ENCODE measurements around the gene CENPB. TPM values are rescaled to one million over a fixed set of nuclear protein-coding genes. Genes with fewer than 3 reads are reported as not detected.
A peak's percentile ranks its signal among the peaks of the same experiment; 100 is the strongest.

The CENPB gene
- total RNA-seq, 3 donors from 2014 or later: 71.7 to 114 (median 75.0) TPM

- H3K4me3 ChIP-seq: peak overlapping the region; percentile 30
- DNase-seq (peak in 2 of 3 donors; percentile 55 to 68), ATAC-seq (peak; percentile 1)
- no peaks in the 10 kb centered on the region for H3K9me3 ChIP-seq
- no peak for TF ChIP-seq CTCF (IDR thresholded peaks at IDR 0.05)
- peaks cover 44% of the 10 kb centered on the region for H3K4me1 ChIP-seq (ENCODE audit: low read depth)
- no peaks in the 10 kb centered on the region for H3K36me3 ChIP-seq (ENCODE audit: low read depth)
- intact Hi-C loops (cut with DNase I, micrococcal nuclease): no loop called here
Observed at GRCh38 chr20:3785240-3786125, 1.1 kb downstream of the CENPB start.

- Histone ChIP-seq H3K9me3 (no peaks in the 10 kb centered on the region), H3K4me3 (no peak overlapping the region), H3K4me1 (ENCODE audit: low read depth) (peaks cover 44% of the 10 kb centered on the region), H3K36me3 (ENCODE audit: low read depth) (no peaks in the 10 kb centered on the region)
- ATAC-seq (no peak), DNase-seq (no peak)
- no peak for TF ChIP-seq CTCF (IDR thresholded peaks at IDR 0.05)
- intact Hi-C loops (cut with DNase I, micrococcal nuclease): no loop called here
Observed at GRCh38 chr20:3784863-3785239, 1.7 kb downstream of the CENPB start.

- Histone ChIP-seq H3K4me3 (no peak overlapping the region), H3K4me1 (ENCODE audit: low read depth) (peaks cover 44% of the 10 kb centered on the region)
- intact Hi-C loops (cut with DNase I, micrococcal nuclease): no loop called here
Observed at GRCh38 chr20:3784216-3784853, 2.2 kb downstream of the CENPB start.

GRCh38 chr20:3783511-3784195, 2.9 kb downstream of the CENPB start:
- Histone ChIP-seq H3K4me3 (no peak overlapping the region), H3K4me1 (ENCODE audit: low read depth) (peaks cover 46% of the 10 kb centered on the region), H3K36me3 (ENCODE audit: low read depth) (no peaks in the 10 kb centered on the region), H3K9me3 (no peaks in the 10 kb centered on the region)
- no peak for ATAC-seq
- no peak for TF ChIP-seq CTCF (IDR thresholded peaks at IDR 0.05)
- no peak for DNase-seq
- intact Hi-C loops (cut with DNase I, micrococcal nuclease): no loop called here

More at GRCh38 chr20:3784216-3784853, 2.2 kb downstream of the CENPB start:
- ATAC-seq (no peak), DNase-seq (peak in 1 of 3 donors; percentile 57)
- no peak for TF ChIP-seq CTCF (IDR thresholded peaks at IDR 0.05)
- H3K36me3 ChIP-seq (ENCODE audit: low read depth): no peaks in the 10 kb centered on the region
- H3K9me3 ChIP-seq: no peaks in the 10 kb centered on the region

- no peak for TF ChIP-seq CTCF (IDR thresholded peaks at IDR 0.05)
- Histone ChIP-seq H3K4me3 (no peak overlapping the region), H3K36me3 (ENCODE audit: low read depth) (no peaks in the 10 kb centered on the region), H3K4me1 (ENCODE audit: low read depth) (peaks cover 48% of the 10 kb centered on the region), H3K9me3 (no peaks in the 10 kb centered on the region)
- ATAC-seq: no peak
- intact Hi-C loops (cut with DNase I, micrococcal nuclease): no loop called here
- peak in 1 of 3 donors; percentile 31 for DNase-seq
Observed at GRCh38 chr20:3783068-3783489, 3.5 kb downstream of the CENPB start.
